ENCODE data around the gene EDNRA. TPM values are rescaled to one million over a fixed set of nuclear protein-coding genes. Genes with fewer than 3 reads are reported as not detected.
A peak's percentile ranks its signal among the peaks of the same experiment; 100 is the strongest.

The EDNRA gene
- total and polyA plus RNA-seq, 2 of the 4 experiments (the other 2 are of a cell fraction): 3.8 to 6.5 TPM

- no CpG with 5 or more reads among the region's 4 CpGs for WGBS, 2 experiments (ENCODE audit: extremely low coverage in 2 of 2, insufficient read length in 1 of 2)
- BruUV-seq (replicated peaks): no TSS peak
- dilution Hi-C loops (cut with HindIII; ENCODE audit: low sequenced_read_pairs, unreplicated experiment) (no loop called here), in situ Hi-C loops (cut with MboI; ENCODE audit: low sequenced_read_pairs) (no loop called here), intact Hi-C loops (cut with micrococcal nuclease) (no loop called here)
- Histone ChIP-seq H3K36me3 (ENCODE audit: control insufficient read depth, insufficient read depth, low read length) (no peaks in the 10 kb centered on the region), H2BK15ac (ENCODE audit: low read depth, low read length) (peak overlapping the region; percentile 3; the same call in 2 of the 3 replicates), H4K91ac (ENCODE audit: insufficient read depth, low read depth, low read length) (peak overlapping the region; percentile 91; the same call in 1 of the 2 replicates), H3K4me3 (ENCODE audit: insufficient read depth, low read depth, low read length) (no peak overlapping the region), H2AFZ (replicated peaks; ENCODE audit: low read length, poor library complexity) (no peak overlapping the region), H2BK5ac (ENCODE audit: low read depth, low read length, poor library complexity, severe bottlenecking) (peak overlapping the region; percentile 48), H3K4me1 (ENCODE audit: control insufficient read depth, insufficient read depth, low read length) (peaks cover 8% of the 10 kb centered on the region; the same call in 1 of the 2 replicates), H3K14ac (replicated peaks; ENCODE audit: low read depth, low read length) (0 out of 2 replicates have a peak overlapping the region, but pooled peaks have one; percentile 68), H2AK5ac (ENCODE audit: low read depth, low read length) (peak overlapping the region; percentile 74), H4K5ac (ENCODE audit: low read depth, low read length) (peak overlapping the region; percentile 62), H3K4ac (ENCODE audit: low read depth, low read length) (peak overlapping the region; percentile 84), H3K79me1 (ENCODE audit: low read depth in 1 of 2, low read length in 2 of 2) (peaks cover 27 to 43% of the 10 kb centered on the region in 2 experiments), H3K27me3 (ENCODE audit: control insufficient read depth, insufficient read depth, low read length) (no peaks in the 10 kb centered on the region), H4K8ac (ENCODE audit: low read depth in 2 of 2, low read length in 2 of 2) (peak overlapping the region; percentile 70 to 88), H3K4me2 (ENCODE audit: low read depth, low read length) (peak overlapping the region; percentile 69; the same call in 1 of the 2 replicates), H3K56ac (ENCODE audit: extremely low read depth, insufficient read depth, low read length) (0 out of 2 replicates have a peak overlapping the region, but pooled peaks have one; percentile 32), H4K20me1 (ENCODE audit: insufficient read depth, low read length) (no peaks in the 10 kb centered on the region), H3K23ac (ENCODE audit: low read depth, low read length) (0 out of 2 replicates have a peak overlapping the region, but pooled peaks have one; percentile 34), H2BK120ac (ENCODE audit: low read depth, low read length) (peak overlapping the region; percentile 55), H3K27ac (ENCODE audit: insufficient read depth, low read length) (peak overlapping the region; percentile 73), H3K18ac (ENCODE audit: low read depth, low read length) (peak overlapping the region; percentile 84), H3K9me3 (ENCODE audit: control insufficient read depth, insufficient read depth, low read length) (no peaks in the 10 kb centered on the region), H2BK20ac (ENCODE audit: low read depth, low read length) (peak overlapping the region; percentile 72), H2AK9ac (replicated peaks; ENCODE audit: low read depth, low read length, poor library complexity) (no peak overlapping the region), H3K9ac (ENCODE audit: low read depth, low read length) (no peak overlapping the region), H3K9me1 (ENCODE audit: insufficient read depth, low read length) (peaks cover 11% of the 10 kb centered on the region; the same call in 1 of the 2 replicates)
- DNase-seq (peak; percentile 88), ATAC-seq (ENCODE audit: low read depth) (peak; percentile 82)
- TF ChIP-seq SMC3 (IDR thresholded peaks at IDR 0.05; ENCODE audit: low read depth, low read length) (no peak), CEBPB (IDR thresholded peaks at IDR 0.05; ENCODE audit: low read depth, low read length) (peak; percentile 75), POLR2A (IDR thresholded peaks at IDR 0.05; ENCODE audit: low read depth, low read length) (no peak), FOS (IDR thresholded peaks at IDR 0.05; ENCODE audit: low read depth, low read length) (peak; percentile 71), MAFK (IDR thresholded peaks at IDR 0.05; ENCODE audit: low read depth, low read length) (peak; percentile 76)
- POLR2A ChIA-PET (ENCODE audit: unreplicated experiment): no interaction called here
- CTCF ChIA-PET: interaction anchor here (1.8 kb wide), 1 partner anchor 21 kb away, joined by 6 read pairs; no protein-coding TSS in a partner anchor
Measured at GRCh38 chr4:147498031-147498660, 17.2 kb downstream of the EDNRA start.

All from IMR-90 (cell line).